ENCODE data around the gene FIZ1. TPM values are rescaled to one million over a fixed set of nuclear protein-coding genes. Genes with fewer than 3 reads are reported as not detected.

The FIZ1 gene
- total and polyA plus RNA-seq, 4 donors = 1.1 to 4.3 (median 2.3) TPM

GRCh38 chr19:55543567-55543966 lies 55.8 kb downstream of the FIZ1 start:
- peaks cover 0 to 2% (median 0%) of the 10 kb centered on the region in 4 donors for H3K27me3 ChIP-seq (ENCODE audit: control insufficient read depth in 4 of 4, insufficient read depth in 4 of 4, low read length in 3 of 4)
- 61% methylated on average over 5 of the region's 5 CpGs for WGBS
- H3K36me3 ChIP-seq (ENCODE audit: control insufficient read depth in 4 of 4, insufficient read depth in 3 of 4, low read depth in 1 of 4, low read length in 3 of 4) = no peaks in the 10 kb centered on the region
- no peaks in the 10 kb centered on the region for H3K9me3 ChIP-seq (ENCODE audit: control insufficient read depth in 4 of 4, low read length in 3 of 4)
- H3K27ac ChIP-seq (ENCODE audit: low read depth in 1 of 2, low read length in 2 of 2) = no peak overlapping the region
- peaks cover 0 to 2% (median 0%) of the 10 kb centered on the region in 4 donors for H3K4me1 ChIP-seq (ENCODE audit: control insufficient read depth in 4 of 4, insufficient read depth in 4 of 4, low read length in 3 of 4)
- H3K9ac ChIP-seq (ENCODE audit: low read depth in 1 of 2, low read length in 2 of 2) = no peak overlapping the region
- DNase-seq (ENCODE audit: low spot score) = no peak
- H3K4me3 ChIP-seq (ENCODE audit: low read depth in 1 of 3, low read length in 3 of 3) = no peak overlapping the region
- TF ChIP-seq RXRA (IDR thresholded peaks at IDR 0.05) (no peak), HNF4G (IDR thresholded peaks at IDR 0.05) (no peak), ATF3 (IDR thresholded peaks at IDR 0.05) (no peak), MAX (IDR thresholded peaks at IDR 0.05) (no peak), JUND (IDR thresholded peaks at IDR 0.05) (no peak), RAD21 (IDR thresholded peaks at IDR 0.05) (no peak), HNF4A (conservative IDR thresholded peaks at IDR 0.05) (no peak), CTCF (IDR thresholded peaks at IDR 0.05; ENCODE audit: low read depth, low read length, missing input control) (no peak), NR2F2 (IDR thresholded peaks at IDR 0.05) (no peak), ZBTB33 (IDR thresholded peaks at IDR 0.05) (no peak), FOXA1 (IDR thresholded peaks at IDR 0.05) (no peak)

- no peaks in the 10 kb centered on the region for H3K36me3 ChIP-seq (ENCODE audit: control insufficient read depth in 4 of 4, insufficient read depth in 3 of 4, low read depth in 1 of 4, low read length in 3 of 4)
- WGBS = 71% methylated on average over 7 of the region's 7 CpGs
- no peaks in the 10 kb centered on the region for H3K9me3 ChIP-seq (ENCODE audit: control insufficient read depth in 4 of 4, low read length in 3 of 4)
- no peak overlapping the region for H3K9ac ChIP-seq (ENCODE audit: low read depth in 1 of 2, low read length in 2 of 2)
- H3K27ac ChIP-seq (ENCODE audit: low read depth in 1 of 2, low read length in 2 of 2) = no peak overlapping the region
- no peak for DNase-seq (ENCODE audit: low spot score)
- H3K4me1 ChIP-seq (ENCODE audit: control insufficient read depth in 4 of 4, insufficient read depth in 4 of 4, low read length in 3 of 4) = peaks cover 0 to 2% (median 0%) of the 10 kb centered on the region in 4 donors
- H3K4me3 ChIP-seq (ENCODE audit: low read depth in 1 of 3, low read length in 3 of 3) = no peak overlapping the region
- H3K27me3 ChIP-seq (ENCODE audit: control insufficient read depth in 4 of 4, insufficient read depth in 4 of 4, low read length in 3 of 4) = peaks cover 0 to 2% (median 0%) of the 10 kb centered on the region in 4 donors
- no peak for TF ChIP-seq RXRA (IDR thresholded peaks at IDR 0.05)
- no peak for TF ChIP-seq EGR1 (IDR thresholded peaks at IDR 0.05; ENCODE audit: low read depth in 2 of 2)
- TF ChIP-seq REST (IDR thresholded peaks at IDR 0.05) = no peak
- TF ChIP-seq ZBTB33 (IDR thresholded peaks at IDR 0.05) = no peak
- TF ChIP-seq ATF3 (IDR thresholded peaks at IDR 0.05) = no peak
- TF ChIP-seq YY1 (IDR thresholded peaks at IDR 0.05) = no peak
- TF ChIP-seq HNF4A (conservative IDR thresholded peaks at IDR 0.05) = no peak
- TF ChIP-seq RAD21 (IDR thresholded peaks at IDR 0.05) = no peak
These were observed 56.9 kb downstream of the FIZ1 start for GRCh38 chr19:55542292-55542855.

Data from liver (tissue), 9 donors.